Transverse colon (tissue), 4 donors: Measurements from ENCODE around the gene CHST11. TPM values are rescaled to one million over a fixed set of nuclear protein-coding genes. Genes with fewer than 3 reads are reported as not detected.

ENCODE experiments used
- DNase-seq: peaks from one replicate; pipeline ENCODE4 v3.0.0-alpha.2; 2019
- H3K27ac ChIP-seq, 4 donors: fragments of 200-600 bp; sonication (generic); 2 replicates each; pipeline ENCODE4 v1.5.1; 2016 to 2018; ENCODE audit warnings: inconsistent platforms in 4 of 4
- H3K27me3 ChIP-seq: fragments of 200-600 bp; sonication (generic); 2 replicates; pipeline ENCODE4 v1.5.1; 2017; ENCODE audit warnings: inconsistent platforms
- H3K36me3 ChIP-seq, 4 donors: fragments of 200-600 bp; sonication (generic); 2 replicates each; pipeline ENCODE4 v1.5.1; 2017 to 2019; ENCODE audit warnings: inconsistent platforms in 4 of 4
- H3K4me1 ChIP-seq, 4 donors: fragments of 200-600 bp; sonication (generic); 2 replicates each; pipeline ENCODE4 v1.5.1; 2017 to 2020; ENCODE audit warnings: inconsistent platforms in 4 of 4
- H3K4me3 ChIP-seq, 4 donors: fragments of 200-600 bp; sonication (generic); 1 replicate in 1 of 4; 2 replicates in 3 of 4; pipeline versions ENCODE4 v1.5.1 to v1.6.1; 2017 to 2019; ENCODE audit warnings: inconsistent platforms in 4 of 4
- H3K9me3 ChIP-seq, 2 donors: fragments of 200-600 bp; sonication (generic); 2 replicates each; pipeline ENCODE4 v1.5.1; 2017 to 2019; ENCODE audit warnings: inconsistent platforms in 2 of 2
- EP300 ChIP-seq: sonication (generic); formaldehyde crosslinking; IDR thresholded peaks from one replicate; pipeline ENCODE4 v1.6.1; 2017; ENCODE audit warnings: antibody characterized with exemption, low read depth
- POLR2A ChIP-seq: fragments of 450-650 bp; IDR thresholded peaks from one replicate; pipeline ENCODE4 v1.6.1; 2016; ENCODE audit warnings: antibody characterized with exemption, mild to moderate bottlenecking, moderate library complexity
- POLR2AphosphoS5 ChIP-seq, 3 donors: sonication (generic); formaldehyde crosslinking; IDR thresholded peaks; one replicate each; pipeline ENCODE4 v1.6.1; 2016; ENCODE audit warnings: antibody characterized with exemption in 3 of 3
- WGBS, 2 donors: methylation state at CpG; one replicate each; pipeline ENCODE4 v1.1.5; 2018; ENCODE audit warnings: low coverage in 1 of 2; 5-methylcytosine and 5-hydroxymethylcytosine counted together
- in situ Hi-C, 4 donors: fragments of 200-750 bp; cut with MboI; loops; one replicate each; pipeline versions ENCODE4 v1.15.0 to v1.15.1; 2017; ENCODE audit warnings: low sequenced_read_pairs in 3 of 4, low pct_ligation_motif_present in 1 of 4, low pct_unique_long_range_greater_than_20kb in 1 of 4
- intact Hi-C: fragments of 100-400 bp; cut with DNase I; formaldehyde crosslinking; loops from one replicate; pipeline ENCODE4 v1.15.1; 2023; ENCODE audit warnings: low total_unique reads
- total RNA-seq, 4 donors: library from RNA; depleted of rRNA; stranded (reverse); fragments of >200 nt; gene quantifications; one replicate each; pipeline ENCODE4 v1.1.0, GENCODE V29; 2016
- TF ChIP-seq, protein P1 (sequence below), 5 experiments: fragments of 200-600 bp in 3 of 5; fragments of 450-650 bp in 2 of 5; sonication (generic) in 3 of 5; IDR thresholded peaks; 1 replicate in 2 of 5; 2 replicates in 3 of 5; pipeline ENCODE4 v1.5.1; 2016 to 2017; ENCODE audit warnings: antibody characterized with exemption in 5 of 5, inconsistent platforms in 3 of 5, mild to moderate bottlenecking in 2 of 5, moderate library complexity in 1 of 5

CHST11 gene
- total RNA-seq, 4 donors from 2014 or later = 4.2 to 123 (median 31.5) TPM

DNA sequence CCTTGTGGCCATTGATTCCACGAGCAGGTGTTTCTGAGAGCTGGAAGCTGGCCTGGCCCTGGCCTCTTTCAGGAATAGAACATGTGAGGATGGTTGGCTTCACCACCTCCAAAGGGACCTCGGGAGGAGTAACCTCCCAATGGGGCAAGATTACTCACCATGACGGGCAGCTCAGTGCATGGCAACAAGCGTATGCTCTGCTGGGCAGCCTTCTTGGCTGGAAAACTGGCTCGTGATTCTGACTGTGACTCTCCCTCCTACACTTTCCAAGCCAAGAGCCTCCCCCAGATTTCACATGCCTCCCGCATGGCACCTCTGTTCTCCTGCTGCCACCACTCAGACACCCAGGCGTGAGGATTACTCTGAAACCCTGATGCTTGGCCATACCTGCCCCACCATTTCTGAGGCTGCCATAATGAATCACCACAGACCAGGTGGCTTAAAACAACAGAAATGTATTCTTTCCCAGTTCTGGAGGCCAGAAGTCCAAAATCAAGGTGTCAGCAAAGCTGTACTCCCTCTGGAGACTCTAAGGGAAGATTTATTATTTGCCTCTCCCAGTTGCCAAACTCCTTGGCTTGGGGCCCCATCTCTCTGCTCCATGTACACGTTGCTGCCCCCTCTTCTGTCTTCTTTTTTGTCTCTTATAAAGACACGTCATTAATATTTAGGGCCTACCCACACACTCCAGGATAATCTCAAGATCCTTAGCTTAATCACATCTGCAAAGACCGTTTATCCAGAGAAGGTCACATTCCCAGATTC is 215.9 kb downstream of the CHST11 start:
- in situ Hi-C loops (no loop called here), intact Hi-C loops (loop anchor here (5.0 kb wide), 1 partner anchor 215 kb away; the partner anchor contains the start of gene CHST11)
- Histone ChIP-seq H3K27me3 (no peaks in the 10 kb centered on the region), H3K9me3 (no peaks in the 10 kb centered on the region), H3K4me3 (no peak overlapping the region), H3K27ac (peak overlapping the region; percentile 13 to 66 (median 58)), H3K4me1 (peaks cover 37 to 64% (median 45%) of the 10 kb centered on the region in 4 donors), H3K36me3 (no peaks in the 10 kb centered on the region)
- TF ChIP-seq, protein P1, sequence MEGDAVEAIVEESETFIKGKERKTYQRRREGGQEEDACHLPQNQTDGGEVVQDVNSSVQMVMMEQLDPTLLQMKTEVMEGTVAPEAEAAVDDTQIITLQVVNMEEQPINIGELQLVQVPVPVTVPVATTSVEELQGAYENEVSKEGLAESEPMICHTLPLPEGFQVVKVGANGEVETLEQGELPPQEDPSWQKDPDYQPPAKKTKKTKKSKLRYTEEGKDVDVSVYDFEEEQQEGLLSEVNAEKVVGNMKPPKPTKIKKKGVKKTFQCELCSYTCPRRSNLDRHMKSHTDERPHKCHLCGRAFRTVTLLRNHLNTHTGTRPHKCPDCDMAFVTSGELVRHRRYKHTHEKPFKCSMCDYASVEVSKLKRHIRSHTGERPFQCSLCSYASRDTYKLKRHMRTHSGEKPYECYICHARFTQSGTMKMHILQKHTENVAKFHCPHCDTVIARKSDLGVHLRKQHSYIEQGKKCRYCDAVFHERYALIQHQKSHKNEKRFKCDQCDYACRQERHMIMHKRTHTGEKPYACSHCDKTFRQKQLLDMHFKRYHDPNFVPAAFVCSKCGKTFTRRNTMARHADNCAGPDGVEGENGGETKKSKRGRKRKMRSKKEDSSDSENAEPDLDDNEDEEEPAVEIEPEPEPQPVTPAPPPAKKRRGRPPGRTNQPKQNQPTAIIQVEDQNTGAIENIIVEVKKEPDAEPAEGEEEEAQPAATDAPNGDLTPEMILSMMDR (IDR thresholded peaks at IDR 0.05) = no peak
- TF ChIP-seq EP300 (no peak), POLR2A (no peak), POLR2AphosphoS5 (IDR thresholded peaks at IDR 0.05) (no peak)
- 60 to 82% methylated on average over 3 to 10 of the region's 10 CpGs for WGBS, 2 donors
- DNase-seq = no peak

DNA sequence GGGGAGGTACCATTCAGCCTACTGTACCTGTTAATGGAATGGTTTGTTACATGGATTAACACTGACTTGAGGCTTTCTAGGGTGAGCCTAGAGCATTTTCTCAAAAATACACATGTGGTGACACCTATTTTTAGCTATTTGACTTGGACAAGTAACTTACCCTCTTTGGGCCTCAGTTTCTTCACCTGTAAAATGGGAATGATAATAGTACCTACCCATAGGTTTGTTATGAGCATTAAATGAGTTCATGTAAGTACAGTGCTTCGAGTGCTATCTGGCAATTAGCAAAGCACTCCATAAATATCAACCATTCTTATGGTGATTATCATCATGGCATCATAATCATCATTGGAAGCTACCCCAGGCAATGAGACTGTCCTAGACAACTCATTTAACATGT is 216.5 kb downstream of the CHST11 start:
- in situ Hi-C loops (no loop called here), intact Hi-C loops (loop anchor here (5.0 kb wide), 1 partner anchor 216 kb away; the partner anchor contains the start of gene CHST11)
- no peak for TF ChIP-seq POLR2AphosphoS5 (IDR thresholded peaks at IDR 0.05)
- TF ChIP-seq EP300 = no peak
- TF ChIP-seq, protein P1 (IDR thresholded peaks at IDR 0.05) = no peak
- TF ChIP-seq POLR2A = no peak
- Histone ChIP-seq H3K27me3 (no peaks in the 10 kb centered on the region), H3K27ac (peak overlapping the region; percentile 11 to 66 (median 58)), H3K36me3 (no peaks in the 10 kb centered on the region), H3K4me3 (no peak overlapping the region), H3K4me1 (peaks cover 34 to 57% (median 43%) of the 10 kb centered on the region in 4 donors), H3K9me3 (no peaks in the 10 kb centered on the region)
- WGBS, 2 donors = 79 to 100% methylated on average over 1 of the region's 1 CpG
- DNase-seq = no peak

DNA sequence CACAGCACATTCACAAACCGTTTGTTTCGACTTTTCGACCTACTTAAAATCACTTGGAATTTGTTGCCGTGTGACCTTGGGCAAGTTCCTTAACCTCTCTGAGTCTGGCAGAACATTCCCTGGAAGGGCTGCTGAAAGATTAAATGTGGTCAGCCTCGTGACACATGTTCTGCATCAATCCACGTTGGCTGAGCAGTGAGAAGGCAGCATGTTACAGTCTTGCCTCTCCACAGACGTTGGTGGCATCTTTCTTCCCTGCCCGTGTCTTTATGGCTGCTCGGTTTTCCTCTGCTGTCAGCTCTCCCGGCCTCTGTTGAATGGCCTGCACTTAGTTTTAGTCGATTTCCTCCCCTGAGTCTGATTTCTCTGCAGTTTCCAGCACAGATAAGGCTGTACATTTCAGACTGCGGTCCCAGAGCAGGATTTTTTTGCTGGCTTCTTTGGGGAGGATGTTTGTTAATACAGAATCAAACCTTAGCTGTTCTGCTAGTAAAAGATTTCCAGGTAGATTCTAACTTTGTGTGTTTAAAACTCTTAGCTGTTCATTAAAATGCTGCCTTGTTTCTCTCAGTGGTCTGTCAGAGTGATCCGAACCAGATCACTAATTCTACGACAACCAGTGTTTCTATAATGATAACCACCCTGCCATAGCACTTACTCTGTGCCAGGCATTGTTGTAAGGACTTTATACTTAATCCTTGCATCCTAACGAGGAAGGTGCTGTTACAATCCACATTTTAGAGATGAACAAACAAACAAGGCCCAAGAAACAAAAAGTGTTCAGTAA is 217.1 kb downstream of the CHST11 start:
- Histone ChIP-seq H3K4me1 (peaks cover 32 to 53% (median 39%) of the 10 kb centered on the region in 4 donors), H3K36me3 (no peaks in the 10 kb centered on the region), H3K27ac (peak overlapping the region; percentile 11 to 66 (median 58)), H3K4me3 (no peak overlapping the region), H3K9me3 (no peaks in the 10 kb centered on the region), H3K27me3 (no peaks in the 10 kb centered on the region)
- DNase-seq = no peak
- 68 to 72% methylated on average over 7 to 15 of the region's 15 CpGs for WGBS, 2 donors
- in situ Hi-C loops = no loop called here
- TF ChIP-seq, protein P1 (IDR thresholded peaks at IDR 0.05) = no peak
- TF ChIP-seq EP300 (no peak), POLR2AphosphoS5 (IDR thresholded peaks at IDR 0.05) (no peak), POLR2A (no peak)
- intact Hi-C loops = loop anchor here (5.0 kb wide), 1 partner anchor 217 kb away; the partner anchor contains the start of gene CHST11

DNA sequence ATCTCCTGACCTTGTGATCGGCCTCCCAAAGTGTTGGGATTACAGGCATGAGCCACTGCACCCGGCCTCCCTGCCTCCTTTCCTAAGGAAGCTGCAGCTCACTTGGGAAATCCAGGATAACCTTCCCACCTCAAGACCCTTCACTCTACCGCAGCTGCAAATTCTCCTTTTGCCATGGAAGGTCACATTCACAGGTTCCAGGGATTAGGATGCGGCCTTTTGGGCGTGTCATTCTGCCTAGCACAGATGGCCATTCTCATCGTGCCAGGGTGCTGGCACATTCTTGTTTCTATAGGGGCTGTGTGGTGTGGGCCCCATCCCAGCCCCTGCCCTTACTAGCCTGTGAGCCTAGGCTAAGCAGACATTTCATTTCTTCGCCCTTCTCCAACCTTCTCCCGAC is 219.9 kb downstream of the CHST11 start:
- H3K36me3 ChIP-seq = no peaks in the 10 kb centered on the region
- in situ Hi-C loops (no loop called here), intact Hi-C loops (no loop called here)
- DNase-seq = no peak
- H3K27me3 ChIP-seq = no peaks in the 10 kb centered on the region
- no peaks in the 10 kb centered on the region for H3K9me3 ChIP-seq
- TF ChIP-seq EP300 (no peak), POLR2AphosphoS5 (IDR thresholded peaks at IDR 0.05) (no peak), POLR2A (no peak)
- TF ChIP-seq, protein P1 (IDR thresholded peaks at IDR 0.05) = no peak
- H3K27ac ChIP-seq = no peak overlapping the region
- WGBS, 2 donors = 90 to 92% methylated on average over 2 to 8 of the region's 8 CpGs
- no peak overlapping the region for H3K4me3 ChIP-seq
- peaks cover 10 to 27% (median 19%) of the 10 kb centered on the region in 4 donors for H3K4me1 ChIP-seq
